Measurements from ENCODE around the gene PAPPA2. TPM values are rescaled to one million over a fixed set of nuclear protein-coding genes. Genes with fewer than 3 reads are reported as not detected.

The PAPPA2 gene
- total RNA-seq, 4 donors from 2014 or later, result 0.75 to 17.5 (median 1.3) TPM

- no peak for TF ChIP-seq CTCF (IDR thresholded peaks at IDR 0.05; ENCODE audit: low read depth)
Measured at GRCh38 chr1:176809292-176809691, 346.3 kb downstream of the PAPPA2 start.

- TF ChIP-seq CTCF (IDR thresholded peaks at IDR 0.05; ENCODE audit: low read depth), result no peak
Measured at GRCh38 chr1:176811511-176812288, 348.7 kb downstream of the PAPPA2 start.

GRCh38 chr1:176815621-176816020 lies 352.6 kb downstream of the PAPPA2 start:
- no peak for TF ChIP-seq CTCF (IDR thresholded peaks at IDR 0.05; ENCODE audit: low read depth)

GRCh38 chr1:176816232-176816631 lies 353.3 kb downstream of the PAPPA2 start:
- TF ChIP-seq CTCF (IDR thresholded peaks at IDR 0.05; ENCODE audit: low read depth), result no peak

GRCh38 chr1:176820391-176821031 lies 357.5 kb downstream of the PAPPA2 start:
- no peak for TF ChIP-seq CTCF (IDR thresholded peaks at IDR 0.05; ENCODE audit: low read depth)

- no peak for TF ChIP-seq CTCF (IDR thresholded peaks at IDR 0.05; ENCODE audit: low read depth)
Measured at GRCh38 chr1:176826265-176826664, 363.3 kb downstream of the PAPPA2 start.

- no peak for TF ChIP-seq CTCF (IDR thresholded peaks at IDR 0.05; ENCODE audit: low read depth)
Measured at GRCh38 chr1:176829261-176829660, 366.3 kb downstream of the PAPPA2 start.
